Measurements from ENCODE around the gene MTA1. TPM values are rescaled to one million over a fixed set of nuclear protein-coding genes. Genes with fewer than 3 reads are reported as not detected.

MTA1 gene
- total RNA-seq, 1 donor from 2014 or later, result 118 TPM

- no peak for TF ChIP-seq CTCF (IDR thresholded peaks at IDR 0.05)
- peaks cover 56 to 68% of the 10 kb centered on the region in 2 donors for H3K36me3 ChIP-seq
- H3K27ac ChIP-seq, result no peak overlapping the region
- H3K4me1 ChIP-seq, result no peaks in the 10 kb centered on the region
- DNase-seq (ENCODE audit: low spot score in 2 of 2), result no peak
- no peaks in the 10 kb centered on the region for H3K27me3 ChIP-seq
- intact Hi-C loops (cut with DNase I), result no loop called here
- H3K4me3 ChIP-seq, result no peak overlapping the region
- no peaks in the 10 kb centered on the region for H3K9me3 ChIP-seq
These were observed 38.9 kb downstream of the MTA1 start for GRCh38 chr14:105458571-105458970.

GRCh38 chr14:105460116-105460515, 40.5 kb downstream of the MTA1 start:
- DNase-seq (ENCODE audit: low spot score in 2 of 2), result no peak
- intact Hi-C loops (cut with DNase I), result no loop called here
- H3K9me3 ChIP-seq, result no peaks in the 10 kb centered on the region
- no peaks in the 10 kb centered on the region for H3K27me3 ChIP-seq
- TF ChIP-seq CTCF (IDR thresholded peaks at IDR 0.05), result no peak
- H3K36me3 ChIP-seq, result peaks cover 62 to 68% of the 10 kb centered on the region in 2 donors
- H3K4me1 ChIP-seq, result no peaks in the 10 kb centered on the region
- no peak overlapping the region for H3K27ac ChIP-seq
- H3K4me3 ChIP-seq, result no peak overlapping the region

- Histone ChIP-seq H3K4me3 (no peak overlapping the region), H3K27ac (no peak overlapping the region), H3K27me3 (no peaks in the 10 kb centered on the region), H3K36me3 (peaks cover 60 to 68% of the 10 kb centered on the region in 2 donors), H3K9me3 (no peaks in the 10 kb centered on the region), H3K4me1 (no peaks in the 10 kb centered on the region)
- no peak for DNase-seq (ENCODE audit: low spot score in 2 of 2)
- intact Hi-C loops (cut with DNase I), result no loop called here
- TF ChIP-seq CTCF (IDR thresholded peaks at IDR 0.05), result no peak
These were observed 41.0 kb downstream of the MTA1 start for GRCh38 chr14:105460616-105461015.

GRCh38 chr14:105461903-105462302, 42.3 kb downstream of the MTA1 start:
- H3K36me3 ChIP-seq, result peaks cover 54 to 63% of the 10 kb centered on the region in 2 donors
- TF ChIP-seq CTCF (IDR thresholded peaks at IDR 0.05), result no peak

GRCh38 chr14:105464501-105464900, 44.9 kb downstream of the MTA1 start:
- Histone ChIP-seq H3K36me3 (peaks cover 45 to 58% of the 10 kb centered on the region in 2 donors), H3K9me3 (no peaks in the 10 kb centered on the region), H3K4me1 (peaks cover 12 to 15% of the 10 kb centered on the region in 2 donors), H3K4me3 (no peak overlapping the region), H3K27ac (no peak overlapping the region), H3K27me3 (no peaks in the 10 kb centered on the region)
- DNase-seq (ENCODE audit: low spot score in 2 of 2), result no peak
- TF ChIP-seq CTCF (IDR thresholded peaks at IDR 0.05), result no peak
- intact Hi-C loops (cut with DNase I), result no loop called here

More at GRCh38 chr14:105461903-105462302, 42.3 kb downstream of the MTA1 start:
- no peaks in the 10 kb centered on the region for H3K4me1 ChIP-seq
- DNase-seq (ENCODE audit: low spot score in 2 of 2), result no peak
- no peak overlapping the region for H3K4me3 ChIP-seq
- intact Hi-C loops (cut with DNase I), result no loop called here
- no peak overlapping the region for H3K27ac ChIP-seq
- no peaks in the 10 kb centered on the region for H3K9me3 ChIP-seq
- no peaks in the 10 kb centered on the region for H3K27me3 ChIP-seq
